ENCODE data around the gene ITGA2. TPM values are rescaled to one million over a fixed set of nuclear protein-coding genes. Genes with fewer than 3 reads are reported as not detected.

The ITGA2 gene
- total RNA-seq, 1 donor from 2014 or later = 1.0 TPM

DNA sequence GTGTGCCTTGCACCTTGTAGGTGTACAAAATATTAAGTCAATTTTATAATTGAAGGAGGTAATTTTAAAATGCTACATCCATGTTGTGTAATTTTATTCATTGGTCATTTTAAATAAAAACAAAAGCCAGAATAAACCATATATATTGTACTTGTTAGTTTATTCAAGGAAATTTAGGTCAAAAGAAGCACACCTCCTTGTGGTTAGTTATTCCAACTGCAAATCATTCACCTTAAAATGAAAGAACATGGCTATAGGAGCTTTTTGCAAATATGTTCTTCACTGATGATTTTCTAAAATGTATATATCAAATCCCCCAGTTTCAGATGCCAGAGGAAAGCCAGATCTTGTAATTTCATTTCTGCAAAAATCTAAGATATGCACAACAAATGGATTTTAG lies 125.8 kb downstream of the ITGA2 start:
- H3K4me3 Mint-ChIP-seq (ENCODE audit: unreplicated experiment) = no peak overlapping the region
- no peak overlapping the region for H3K27ac Mint-ChIP-seq (ENCODE audit: unreplicated experiment)
- TF ChIP-seq, protein P1, sequence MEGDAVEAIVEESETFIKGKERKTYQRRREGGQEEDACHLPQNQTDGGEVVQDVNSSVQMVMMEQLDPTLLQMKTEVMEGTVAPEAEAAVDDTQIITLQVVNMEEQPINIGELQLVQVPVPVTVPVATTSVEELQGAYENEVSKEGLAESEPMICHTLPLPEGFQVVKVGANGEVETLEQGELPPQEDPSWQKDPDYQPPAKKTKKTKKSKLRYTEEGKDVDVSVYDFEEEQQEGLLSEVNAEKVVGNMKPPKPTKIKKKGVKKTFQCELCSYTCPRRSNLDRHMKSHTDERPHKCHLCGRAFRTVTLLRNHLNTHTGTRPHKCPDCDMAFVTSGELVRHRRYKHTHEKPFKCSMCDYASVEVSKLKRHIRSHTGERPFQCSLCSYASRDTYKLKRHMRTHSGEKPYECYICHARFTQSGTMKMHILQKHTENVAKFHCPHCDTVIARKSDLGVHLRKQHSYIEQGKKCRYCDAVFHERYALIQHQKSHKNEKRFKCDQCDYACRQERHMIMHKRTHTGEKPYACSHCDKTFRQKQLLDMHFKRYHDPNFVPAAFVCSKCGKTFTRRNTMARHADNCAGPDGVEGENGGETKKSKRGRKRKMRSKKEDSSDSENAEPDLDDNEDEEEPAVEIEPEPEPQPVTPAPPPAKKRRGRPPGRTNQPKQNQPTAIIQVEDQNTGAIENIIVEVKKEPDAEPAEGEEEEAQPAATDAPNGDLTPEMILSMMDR (IDR thresholded peaks at IDR 0.05) = peak; percentile 74
- DNase-seq (ENCODE audit: low spot score) = no peak
- H3K36me3 Mint-ChIP-seq (ENCODE audit: low read depth) = no peaks in the 10 kb centered on the region
- H3K9me3 Mint-ChIP-seq (ENCODE audit: low read depth) = no peaks in the 10 kb centered on the region
- no peaks in the 10 kb centered on the region for H3K27me3 Mint-ChIP-seq (ENCODE audit: low read depth)
- H3K4me1 Mint-ChIP-seq (ENCODE audit: low read depth) = peaks cover 8% of the 10 kb centered on the region

DNA sequence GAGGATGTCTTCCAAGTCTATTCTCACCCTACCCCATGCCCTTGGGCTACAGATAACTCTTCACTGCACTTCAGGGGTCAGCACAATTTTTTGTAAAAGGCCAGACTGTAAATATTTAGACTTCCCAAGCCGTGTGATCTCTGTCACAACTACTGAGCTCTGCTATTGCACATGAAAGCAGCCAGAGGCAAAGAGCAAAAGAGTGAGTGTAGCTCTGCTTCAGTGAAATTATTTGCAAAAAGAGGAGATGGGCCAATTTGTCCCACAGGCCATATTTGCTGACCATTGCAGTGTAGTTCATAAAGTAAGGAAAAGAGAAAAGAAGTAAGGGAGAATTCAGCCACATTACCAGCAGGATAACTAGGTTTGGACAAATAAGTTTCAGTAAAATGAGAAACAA lies 127.4 kb downstream of the ITGA2 start:
- Mint-ChIP-seq H3K36me3 (ENCODE audit: low read depth) (no peaks in the 10 kb centered on the region), H3K4me3 (ENCODE audit: unreplicated experiment) (no peak overlapping the region), H3K4me1 (ENCODE audit: low read depth) (no peaks in the 10 kb centered on the region), H3K9me3 (ENCODE audit: low read depth) (no peaks in the 10 kb centered on the region), H3K27ac (ENCODE audit: unreplicated experiment) (no peak overlapping the region), H3K27me3 (ENCODE audit: low read depth) (no peaks in the 10 kb centered on the region)
- no peak for DNase-seq (ENCODE audit: low spot score)
- TF ChIP-seq, protein P1 (IDR thresholded peaks at IDR 0.05) = no peak

DNA sequence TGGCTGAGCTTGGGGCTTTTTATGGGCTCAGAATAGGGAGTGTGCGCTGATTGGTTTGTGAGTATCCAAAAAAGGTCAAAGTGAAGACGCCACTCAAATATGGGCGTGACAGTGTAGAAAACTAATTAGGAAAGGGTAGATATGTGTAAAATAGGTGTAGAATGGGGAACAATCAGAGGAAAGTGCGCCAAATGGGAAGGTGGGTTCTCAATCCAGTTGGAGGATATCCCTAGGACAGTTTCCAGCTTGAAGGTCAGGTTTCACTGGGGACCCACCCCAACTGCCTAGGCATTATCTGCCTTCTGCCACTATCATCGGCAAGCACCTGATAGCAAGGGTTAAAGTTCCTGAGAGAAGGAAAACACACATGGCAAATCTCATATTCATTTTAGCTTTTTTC lies 129.7 kb downstream of the ITGA2 start:
- no peak for DNase-seq (ENCODE audit: low spot score)
- H3K27me3 Mint-ChIP-seq (ENCODE audit: low read depth) = no peaks in the 10 kb centered on the region
- H3K36me3 Mint-ChIP-seq (ENCODE audit: low read depth) = no peaks in the 10 kb centered on the region
- TF ChIP-seq, protein P1 (IDR thresholded peaks at IDR 0.05) = no peak
- no peaks in the 10 kb centered on the region for H3K9me3 Mint-ChIP-seq (ENCODE audit: low read depth)
- H3K27ac Mint-ChIP-seq (ENCODE audit: unreplicated experiment) = no peak overlapping the region
- H3K4me3 Mint-ChIP-seq (ENCODE audit: unreplicated experiment) = no peak overlapping the region
- no peaks in the 10 kb centered on the region for H3K4me1 Mint-ChIP-seq (ENCODE audit: low read depth)

DNA sequence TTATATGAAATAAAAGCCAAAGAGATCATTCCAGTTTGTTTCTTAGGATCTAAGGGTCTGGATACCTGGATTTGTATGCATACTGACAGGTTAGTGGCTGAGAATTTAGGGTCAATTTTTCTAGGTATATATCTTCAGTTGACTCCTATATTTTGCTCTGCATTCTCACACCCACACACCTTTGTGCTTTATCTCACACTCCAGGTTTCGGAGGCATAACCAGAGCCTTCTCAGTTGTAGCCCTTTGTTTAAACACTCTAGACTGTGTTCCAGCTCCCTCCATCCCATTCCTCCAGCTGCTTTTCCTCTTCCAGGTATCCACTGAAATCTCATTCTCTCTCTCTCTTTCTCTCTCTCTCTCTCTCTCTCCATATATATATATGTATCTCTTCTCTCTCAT lies 131.0 kb downstream of the ITGA2 start:
- Mint-ChIP-seq H3K4me3 (ENCODE audit: unreplicated experiment) (no peak overlapping the region), H3K27ac (ENCODE audit: unreplicated experiment) (no peak overlapping the region), H3K4me1 (ENCODE audit: low read depth) (no peaks in the 10 kb centered on the region), H3K9me3 (ENCODE audit: low read depth) (no peaks in the 10 kb centered on the region), H3K36me3 (ENCODE audit: low read depth) (no peaks in the 10 kb centered on the region), H3K27me3 (ENCODE audit: low read depth) (no peaks in the 10 kb centered on the region)
- TF ChIP-seq, protein P1 (IDR thresholded peaks at IDR 0.05) = no peak
- DNase-seq (ENCODE audit: low spot score) = no peak

DNA sequence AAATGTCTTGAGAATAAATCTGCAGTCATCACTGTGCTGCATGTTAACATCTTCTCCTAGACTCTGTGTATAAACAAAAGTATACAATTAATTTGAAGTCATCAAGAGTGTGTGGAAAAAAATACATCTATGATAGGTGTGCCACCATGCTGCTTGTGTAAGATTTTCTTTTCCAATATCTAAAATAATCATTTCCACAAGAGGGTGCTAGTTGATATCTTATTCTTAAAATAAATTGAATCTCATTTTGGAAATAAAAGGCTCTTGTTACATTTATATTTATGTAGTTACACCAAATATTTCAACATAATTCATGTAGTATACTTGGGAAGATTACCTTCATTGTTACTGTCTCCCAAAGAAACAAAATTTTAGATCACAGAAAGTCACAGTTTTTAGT lies 134.6 kb downstream of the ITGA2 start:
- DNase-seq (ENCODE audit: low spot score) = no peak
- Mint-ChIP-seq H3K9me3 (ENCODE audit: low read depth) (no peaks in the 10 kb centered on the region), H3K36me3 (ENCODE audit: low read depth) (no peaks in the 10 kb centered on the region), H3K4me3 (ENCODE audit: unreplicated experiment) (no peak overlapping the region), H3K27me3 (ENCODE audit: low read depth) (no peaks in the 10 kb centered on the region), H3K27ac (ENCODE audit: unreplicated experiment) (no peak overlapping the region), H3K4me1 (ENCODE audit: low read depth) (peaks cover 9% of the 10 kb centered on the region)
- TF ChIP-seq, protein P1 (IDR thresholded peaks at IDR 0.05) = peak; percentile 82
